Peyer's patch (tissue), 4 donors: ENCODE results near the gene ZNF595. TPM values are rescaled to one million over a fixed set of nuclear protein-coding genes. Genes with fewer than 3 reads are reported as not detected.
"Not testable (repeated sequence)": the region's sequence is repeated elsewhere in the genome, so short reads cannot be mapped to it uniquely, and the experiment has no call there.

Source experiments
- DNase-seq, 3 donors: peaks; one replicate each; pipeline ENCODE4 v3.0.0-alpha.2; 2017 to 2019
- H3K27ac ChIP-seq, 4 donors: fragments of 200-600 bp; sonication (generic); one replicate each; pipeline ENCODE4 v1.5.1; 2016 to 2019
- H3K27me3 ChIP-seq, 2 donors: fragments of 200-600 bp; sonication (generic); one replicate each; pipeline ENCODE4 v1.5.1; 2019
- H3K36me3 ChIP-seq, 3 donors: fragments of 200-600 bp; sonication (generic); one replicate each; pipeline ENCODE4 v1.5.1; 2016 to 2019
- H3K4me1 ChIP-seq, 4 donors: fragments of 200-600 bp; sonication (generic); one replicate each; pipeline ENCODE4 v1.5.1; 2016 to 2019
- H3K4me3 ChIP-seq, 4 donors: fragments of 200-600 bp; sonication (generic); 1 replicate in 3 of 4; 2 replicates in 1 of 4; pipeline ENCODE4 v1.5.1; 2016 to 2019; ENCODE audit warnings: mild to moderate bottlenecking in 1 of 4
- H3K9me3 ChIP-seq, 4 donors: fragments of 200-600 bp; sonication (generic); one replicate each; pipeline ENCODE4 v1.5.1; 2016 to 2019; ENCODE audit warnings: mild to moderate bottlenecking in 1 of 4
- POLR2A ChIP-seq, 2 donors: fragments of 450-650 bp; IDR thresholded peaks; one replicate each; pipeline ENCODE4 v1.5.1; 2017; ENCODE audit warnings: antibody characterized with exemption in 2 of 2, mild to moderate bottlenecking in 2 of 2, moderate library complexity in 2 of 2
- total RNA-seq, 4 donors: library from RNA; depleted of rRNA; stranded (reverse); fragments of >200 nt; gene quantifications; one replicate each; pipeline ENCODE4 v1.1.0, GENCODE V29; 2016
- TF ChIP-seq, protein P1 (sequence below), 6 experiments: fragments of 450-650 bp in 4 of 6; fragments of 200-600 bp in 2 of 6; sonication (generic) in 1 of 6; IDR thresholded peaks; one replicate each; pipeline ENCODE4 v1.5.1; 2017 to 2019; ENCODE audit warnings: antibody characterized with exemption in 6 of 6, mild to moderate bottlenecking in 3 of 6, moderate library complexity in 1 of 6

Gene ZNF595
- total RNA-seq, 4 donors from 2014 or later: 8.9 to 52.8 (median 26.9) TPM

DNA sequence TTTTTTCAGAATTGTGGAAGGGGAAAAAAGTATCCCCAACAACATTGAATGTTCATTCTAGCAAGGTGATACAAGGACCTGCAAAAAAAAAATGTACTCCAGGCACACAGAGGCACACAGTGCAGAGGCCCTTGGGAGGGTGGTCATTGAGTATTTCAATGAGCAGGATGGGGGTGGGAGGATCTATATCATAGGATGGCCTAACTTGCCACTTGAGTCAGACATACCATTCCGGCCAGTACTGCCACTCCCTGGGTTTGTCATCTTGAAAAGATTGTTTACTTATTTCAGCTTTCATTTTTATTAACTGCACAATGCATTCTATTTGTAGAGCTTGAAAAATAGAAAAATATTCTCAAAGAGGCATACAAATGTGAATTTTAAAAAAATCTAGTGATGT is 18.7 kb downstream of the ZNF595 start:
- Histone ChIP-seq H3K4me3 (no peak overlapping the region), H3K9me3 (peaks cover 0 to 77% (median 2%) of the 10 kb centered on the region in 4 donors)

DNA sequence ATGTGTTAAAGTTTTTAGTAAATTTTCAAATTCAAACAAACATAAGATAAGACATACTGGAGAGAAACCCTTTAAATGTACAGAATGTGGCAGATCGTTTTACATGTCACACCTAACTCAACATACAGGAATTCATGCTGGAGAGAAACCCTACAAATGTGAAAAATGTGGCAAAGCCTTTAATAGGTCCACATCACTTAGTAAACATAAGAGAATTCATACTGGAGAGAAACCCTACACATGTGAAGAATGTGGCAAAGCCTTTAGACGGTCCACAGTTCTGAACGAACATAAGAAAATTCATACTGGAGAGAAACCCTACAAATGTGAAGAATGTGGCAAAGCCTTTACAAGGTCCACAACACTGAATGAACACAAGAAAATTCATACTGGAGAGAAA is 32.8 kb downstream of the ZNF595 start:
- Histone ChIP-seq H3K4me1 (no peaks in the 10 kb centered on the region), H3K9me3 (peaks cover 0 to 96% (median 13%) of the 10 kb centered on the region in 4 donors), H3K36me3 (peaks cover 0 to 45% (median 0%) of the 10 kb centered on the region in 3 donors), H3K27me3 (no peaks in the 10 kb centered on the region), H3K4me3 (no peak overlapping the region), H3K27ac (no peak overlapping the region)
- TF ChIP-seq POLR2A (IDR thresholded peaks at IDR 0.05): no peak
- TF ChIP-seq, protein P1, sequence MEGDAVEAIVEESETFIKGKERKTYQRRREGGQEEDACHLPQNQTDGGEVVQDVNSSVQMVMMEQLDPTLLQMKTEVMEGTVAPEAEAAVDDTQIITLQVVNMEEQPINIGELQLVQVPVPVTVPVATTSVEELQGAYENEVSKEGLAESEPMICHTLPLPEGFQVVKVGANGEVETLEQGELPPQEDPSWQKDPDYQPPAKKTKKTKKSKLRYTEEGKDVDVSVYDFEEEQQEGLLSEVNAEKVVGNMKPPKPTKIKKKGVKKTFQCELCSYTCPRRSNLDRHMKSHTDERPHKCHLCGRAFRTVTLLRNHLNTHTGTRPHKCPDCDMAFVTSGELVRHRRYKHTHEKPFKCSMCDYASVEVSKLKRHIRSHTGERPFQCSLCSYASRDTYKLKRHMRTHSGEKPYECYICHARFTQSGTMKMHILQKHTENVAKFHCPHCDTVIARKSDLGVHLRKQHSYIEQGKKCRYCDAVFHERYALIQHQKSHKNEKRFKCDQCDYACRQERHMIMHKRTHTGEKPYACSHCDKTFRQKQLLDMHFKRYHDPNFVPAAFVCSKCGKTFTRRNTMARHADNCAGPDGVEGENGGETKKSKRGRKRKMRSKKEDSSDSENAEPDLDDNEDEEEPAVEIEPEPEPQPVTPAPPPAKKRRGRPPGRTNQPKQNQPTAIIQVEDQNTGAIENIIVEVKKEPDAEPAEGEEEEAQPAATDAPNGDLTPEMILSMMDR (IDR thresholded peaks at IDR 0.05): no peak
- DNase-seq: no peak

More for the DNA sequence above, 18.7 kb downstream of the ZNF595 start:
- no peak for TF ChIP-seq POLR2A (IDR thresholded peaks at IDR 0.05)
- TF ChIP-seq, protein P1 (IDR thresholded peaks at IDR 0.05): no peak
- H3K27ac ChIP-seq: no peak overlapping the region
- no peaks in the 10 kb centered on the region for H3K27me3 ChIP-seq
- no peak for DNase-seq
- H3K36me3 ChIP-seq: peaks cover 0 to 54% (median 0%) of the 10 kb centered on the region in 3 donors
- no peaks in the 10 kb centered on the region for H3K4me1 ChIP-seq

DNA sequence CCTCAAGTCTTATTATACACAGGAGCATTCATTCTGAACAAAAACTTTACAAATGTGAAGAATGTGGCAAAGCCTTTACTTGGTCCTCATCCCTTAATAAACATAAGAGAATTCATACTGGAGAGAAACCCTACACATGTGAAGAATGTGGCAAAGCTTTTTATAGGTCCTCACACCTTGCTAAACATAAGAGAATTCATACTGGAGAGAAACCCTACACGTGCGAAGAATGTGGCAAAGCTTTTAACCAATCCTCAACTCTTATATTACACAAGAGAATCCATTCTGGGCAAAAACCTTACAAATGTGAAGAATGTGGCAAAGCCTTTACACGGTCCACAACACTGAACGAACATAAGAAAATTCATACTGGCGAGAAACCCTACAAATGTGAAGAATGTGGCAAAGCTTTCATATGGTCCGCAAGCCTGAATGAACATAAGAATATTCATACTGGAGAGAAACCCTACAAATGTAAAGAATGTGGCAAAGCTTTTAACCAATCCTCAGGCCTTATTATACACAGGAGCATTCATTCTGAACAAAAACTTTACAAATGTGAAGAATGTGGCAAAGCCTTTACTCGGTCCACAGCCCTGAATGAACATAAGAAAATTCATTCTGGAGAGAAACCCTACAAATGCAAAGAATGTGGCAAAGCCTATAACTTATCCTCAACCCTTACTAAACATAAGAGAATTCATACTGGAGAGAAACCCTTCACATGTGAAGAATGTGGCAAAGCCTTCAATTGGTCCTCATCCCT is 33.6 kb downstream of the ZNF595 start:
- Histone ChIP-seq H3K9me3 (peaks cover 0 to 96% (median 13%) of the 10 kb centered on the region in 4 donors), H3K36me3 (peaks cover 0 to 37% (median 0%) of the 10 kb centered on the region in 3 donors)
- not testable (repeated sequence) for H3K4me1 ChIP-seq, H3K27ac ChIP-seq, DNase-seq, H3K4me3 ChIP-seq, H3K27me3 ChIP-seq

DNA sequence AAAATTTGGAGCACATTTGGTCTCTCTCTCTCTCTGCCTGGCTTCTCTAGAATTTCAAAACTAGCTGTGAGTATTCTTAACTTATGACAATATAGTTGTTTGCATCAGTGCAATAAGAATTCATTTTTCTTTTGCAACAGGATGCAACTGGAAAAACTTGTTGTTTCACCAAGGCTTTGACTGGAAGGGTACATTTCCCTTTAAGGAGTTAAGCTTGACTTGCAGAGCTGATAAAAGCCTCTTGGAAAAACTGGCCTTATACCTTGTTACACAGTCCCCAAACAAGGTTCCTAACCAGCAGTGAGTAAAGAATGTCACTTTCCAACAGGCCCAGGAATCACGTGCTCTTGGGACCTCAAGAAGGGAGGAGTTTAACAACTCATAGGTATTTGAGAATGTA is 45.3 kb downstream of the ZNF595 start:
- Histone ChIP-seq H3K27ac (no peak overlapping the region), H3K4me3 (no peak overlapping the region), H3K9me3 (peaks cover 0 to 69% (median 19%) of the 10 kb centered on the region in 4 donors), H3K36me3 (no peaks in the 10 kb centered on the region), H3K4me1 (no peaks in the 10 kb centered on the region), H3K27me3 (no peaks in the 10 kb centered on the region)
- DNase-seq: no peak
- TF ChIP-seq, protein P1 (IDR thresholded peaks at IDR 0.05): no peak
- no peak for TF ChIP-seq POLR2A (IDR thresholded peaks at IDR 0.05)

DNA sequence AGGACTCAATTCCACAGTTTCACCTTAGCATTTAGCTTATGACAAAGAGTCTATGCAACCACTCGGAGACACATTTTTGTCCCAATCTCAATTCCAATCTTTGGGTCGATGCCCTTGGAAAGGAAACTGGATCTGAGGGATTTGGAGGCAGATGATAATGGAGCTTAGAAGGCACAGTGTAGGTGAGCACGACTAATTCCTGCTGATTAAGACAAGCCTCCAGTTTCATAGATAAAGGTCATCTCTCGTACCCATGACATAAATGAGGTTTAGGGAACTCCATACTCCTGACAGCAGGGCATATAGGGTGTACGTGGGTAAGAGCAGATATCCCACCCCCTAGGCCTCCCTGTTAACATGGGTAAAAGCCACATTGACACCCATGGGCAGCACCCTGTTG is 46.7 kb downstream of the ZNF595 start:
- TF ChIP-seq, protein P1 (IDR thresholded peaks at IDR 0.05): no peak
- TF ChIP-seq POLR2A (IDR thresholded peaks at IDR 0.05): no peak

DNA sequence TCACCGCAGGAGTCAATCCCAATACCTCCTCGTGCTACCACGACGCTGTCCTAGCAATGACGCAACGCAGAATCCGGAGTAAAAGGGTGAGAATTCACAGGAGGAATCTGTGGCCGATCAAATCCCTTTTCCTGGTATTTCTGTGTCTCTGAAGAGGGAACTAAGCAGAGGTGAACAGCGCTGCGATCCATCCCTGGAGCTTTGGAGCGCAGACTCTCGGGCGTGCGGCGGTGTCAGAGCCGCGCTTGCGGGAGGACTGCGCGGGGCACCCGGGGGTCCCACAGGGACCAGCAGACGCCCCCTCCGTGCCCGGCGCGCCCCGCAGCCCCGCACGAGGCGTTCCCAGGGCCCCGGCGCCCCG is 53.9 kb downstream of the ZNF595 start:
- Histone ChIP-seq H3K27me3 (peaks cover 0 to 7% of the 10 kb centered on the region in 2 donors), H3K36me3 (no peaks in the 10 kb centered on the region), H3K27ac (no peak overlapping the region), H3K4me3 (peak overlapping the region in 1 of 4 donors; percentile 31), H3K4me1 (peaks cover 0 to 6% (median 0%) of the 10 kb centered on the region in 4 donors), H3K9me3 (peaks cover 0 to 25% (median 7%) of the 10 kb centered on the region in 4 donors)
- no peak for DNase-seq
- TF ChIP-seq POLR2A (IDR thresholded peaks at IDR 0.05): no peak
- TF ChIP-seq, protein P1 (IDR thresholded peaks at IDR 0.05): no peak

More for the DNA sequence above, 46.7 kb downstream of the ZNF595 start:
- Histone ChIP-seq H3K27me3 (no peaks in the 10 kb centered on the region), H3K9me3 (peaks cover 0 to 56% (median 14%) of the 10 kb centered on the region in 4 donors), H3K4me1 (no peaks in the 10 kb centered on the region), H3K36me3 (no peaks in the 10 kb centered on the region), H3K27ac (no peak overlapping the region), H3K4me3 (no peak overlapping the region)
- no peak for DNase-seq
